Astrocyte of the cerebellum (primary cell): ENCODE measurements around the gene KRTAP10-3.
"Not testable (repeated sequence)": the region's sequence is repeated elsewhere in the genome, so short reads cannot be mapped to it uniquely, and the experiment has no call there.

Experiments
- DNase-seq: peaks from one replicate; pipeline ENCODE4 v3.0.0-alpha.2; 2011; ENCODE audit warnings: low read depth
- H3K4me3 ChIP-seq: 2 replicates; pipeline ENCODE4 v1.5.1; 2011; ENCODE audit warnings: mild to moderate bottlenecking, low read depth, low read length, moderate library complexity
- CTCF ChIP-seq: IDR thresholded peaks from 2 replicates; pipeline ENCODE4 v1.5.1; 2012; ENCODE audit warnings: low read length, low read depth, moderate library complexity, mild to moderate bottlenecking; ENCODE audit errors: missing control alignments
- in situ Hi-C: cut with HindIII; loops from 2 replicates; pipeline ENCODE4 v1.10.0; 2017; ENCODE audit warnings: low sequenced_read_pairs

KRTAP10-3 gene

GRCh38 chr21:44592446-44593311 lies 34.1 kb upstream of the KRTAP10-3 start, which contains the start of gene KRTAP10-6:
Gene KRTAP10-6, minus strand, starts transcription at chr21:44592505. Its CDS starts 21 bp downstream, at chr21:44592484.
- no peak for TF ChIP-seq CTCF
- no peak for DNase-seq
- H3K4me3 ChIP-seq, result no peak within 1 kb of the TSS
- in situ Hi-C loops, result no loop called here

DNA sequence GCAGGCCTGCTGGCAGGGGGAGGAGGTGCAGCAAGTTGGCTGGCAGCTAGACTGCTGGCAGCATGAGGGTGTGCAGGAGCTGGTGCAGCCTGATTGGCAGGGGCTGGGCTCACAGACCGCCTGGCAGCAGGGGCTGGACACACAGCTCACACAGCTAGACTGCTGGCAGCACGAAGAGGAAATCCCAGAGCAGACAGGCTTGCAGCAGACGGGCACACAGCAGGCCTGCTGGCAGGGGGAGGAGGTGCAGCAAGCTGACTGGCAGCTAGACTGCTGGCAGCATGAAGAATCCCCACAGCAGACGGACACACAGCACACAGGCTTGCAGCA lies 33.2 kb upstream of the KRTAP10-3 start:
- H3K4me3 ChIP-seq, in situ Hi-C loops, DNase-seq: not testable (repeated sequence)

GRCh38 chr21:44590897-44591800 lies 32.6 kb upstream of the KRTAP10-3 start:
- H3K4me3 ChIP-seq, in situ Hi-C loops, DNase-seq: not testable (repeated sequence)

- H3K4me3 ChIP-seq, result no peak overlapping the region
- DNase-seq, result no peak
- in situ Hi-C loops, result no loop called here
- TF ChIP-seq CTCF, result no peak
These were observed 31.7 kb upstream of the KRTAP10-3 start for GRCh38 chr21:44590311-44590721.

GRCh38 chr21:44589586-44590305 lies 31.2 kb upstream of the KRTAP10-3 start:
- no peak for TF ChIP-seq CTCF
- in situ Hi-C loops, result no loop called here
- DNase-seq, result no peak
- no peak overlapping the region for H3K4me3 ChIP-seq

- in situ Hi-C loops, result no loop called here
- TF ChIP-seq CTCF, result no peak
- no peak overlapping the region for H3K4me3 ChIP-seq
- no peak for DNase-seq
These were observed 30.5 kb upstream of the KRTAP10-3 start for GRCh38 chr21:44589094-44589493.

- no peak for DNase-seq
- H3K4me3 ChIP-seq, result no peak overlapping the region
- TF ChIP-seq CTCF, result no peak
- in situ Hi-C loops, result no loop called here
These were observed 27.3 kb upstream of the KRTAP10-3 start for GRCh38 chr21:44585892-44586291.
